ENCODE results near the gene PNPLA4. TPM values are rescaled to one million over a fixed set of nuclear protein-coding genes. Genes with fewer than 3 reads are reported as not detected.

The PNPLA4 gene
- total and polyA plus RNA-seq, 2 of the 13 experiments (the other 11 are each of a cell fraction or from before 2014, with no cell fraction given), result 13.0 to 17.7 TPM

DNA sequence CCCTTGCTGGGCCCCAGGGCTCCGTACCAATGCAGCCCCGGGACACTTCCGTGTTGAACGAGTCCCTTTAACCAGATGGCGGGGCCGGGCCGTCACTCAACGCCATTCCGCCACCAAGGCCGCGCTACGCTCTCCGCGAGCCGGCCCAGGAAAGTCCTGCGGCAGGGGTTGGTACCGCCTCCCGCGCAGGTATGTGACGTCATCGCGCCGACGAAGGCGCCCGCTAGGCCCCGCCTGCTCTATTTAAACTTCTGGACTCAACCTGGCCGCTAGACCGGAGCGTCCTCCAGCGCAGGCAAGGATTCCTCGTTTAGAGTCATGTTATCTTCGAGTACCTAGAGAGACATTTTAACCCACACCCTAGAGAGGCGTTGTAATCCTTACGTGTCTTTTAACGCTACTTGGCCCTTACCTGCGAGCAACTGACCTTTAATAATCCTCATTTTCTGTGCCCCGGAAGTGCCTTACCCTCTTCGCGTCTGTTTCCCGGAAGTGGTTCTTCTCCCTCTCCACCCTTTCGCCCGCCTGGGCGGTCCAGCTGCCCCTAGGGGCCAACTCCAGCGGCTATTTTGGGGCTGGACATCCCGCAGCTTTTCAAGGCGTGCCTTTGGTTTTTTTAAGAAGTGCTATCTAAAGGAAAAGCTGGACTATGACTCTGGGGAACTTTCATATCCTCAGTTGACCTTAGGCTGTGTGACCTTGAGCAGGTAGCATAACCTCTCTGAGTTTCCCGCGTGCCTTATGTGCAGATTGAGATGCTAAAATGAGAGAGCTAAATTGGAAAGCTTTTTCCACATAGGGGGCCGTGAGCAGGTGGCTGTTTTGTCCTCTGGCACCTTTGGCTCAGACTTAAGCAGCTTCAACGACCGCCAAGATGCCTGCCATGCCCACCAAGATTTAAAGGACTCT lies at the start of gene PNPLA4 (continued):
- TF ChIP-seq, protein P1, sequence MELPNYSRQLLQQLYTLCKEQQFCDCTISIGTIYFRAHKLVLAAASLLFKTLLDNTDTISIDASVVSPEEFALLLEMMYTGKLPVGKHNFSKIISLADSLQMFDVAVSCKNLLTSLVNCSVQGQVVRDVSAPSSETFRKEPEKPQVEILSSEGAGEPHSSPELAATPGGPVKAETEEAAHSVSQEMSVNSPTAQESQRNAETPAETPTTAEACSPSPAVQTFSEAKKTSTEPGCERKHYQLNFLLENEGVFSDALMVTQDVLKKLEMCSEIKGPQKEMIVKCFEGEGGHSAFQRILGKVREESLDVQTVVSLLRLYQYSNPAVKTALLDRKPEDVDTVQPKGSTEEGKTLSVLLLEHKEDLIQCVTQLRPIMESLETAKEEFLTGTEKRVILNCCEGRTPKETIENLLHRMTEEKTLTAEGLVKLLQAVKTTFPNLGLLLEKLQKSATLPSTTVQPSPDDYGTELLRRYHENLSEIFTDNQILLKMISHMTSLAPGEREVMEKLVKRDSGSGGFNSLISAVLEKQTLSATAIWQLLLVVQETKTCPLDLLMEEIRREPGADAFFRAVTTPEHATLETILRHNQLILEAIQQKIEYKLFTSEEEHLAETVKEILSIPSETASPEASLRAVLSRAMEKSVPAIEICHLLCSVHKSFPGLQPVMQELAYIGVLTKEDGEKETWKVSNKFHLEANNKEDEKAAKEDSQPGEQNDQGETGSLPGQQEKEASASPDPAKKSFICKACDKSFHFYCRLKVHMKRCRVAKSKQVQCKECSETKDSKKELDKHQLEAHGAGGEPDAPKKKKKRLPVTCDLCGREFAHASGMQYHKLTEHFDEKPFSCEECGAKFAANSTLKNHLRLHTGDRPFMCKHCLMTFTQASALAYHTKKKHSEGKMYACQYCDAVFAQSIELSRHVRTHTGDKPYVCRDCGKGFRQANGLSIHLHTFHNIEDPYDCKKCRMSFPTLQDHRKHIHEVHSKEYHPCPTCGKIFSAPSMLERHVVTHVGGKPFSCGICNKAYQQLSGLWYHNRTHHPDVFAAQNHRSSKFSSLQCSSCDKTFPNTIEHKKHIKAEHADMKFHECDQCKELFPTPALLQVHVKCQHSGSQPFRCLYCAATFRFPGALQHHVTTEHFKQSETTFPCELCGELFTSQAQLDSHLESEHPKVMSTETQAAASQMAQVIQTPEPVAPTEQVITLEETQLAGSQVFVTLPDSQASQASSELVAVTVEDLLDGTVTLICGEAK (IDR thresholded peaks at IDR 0.05), result peak; percentile 59
- TF ChIP-seq, protein P1 (CRISPR knock-in tag; IDR thresholded peaks at IDR 0.05), result no peak
- TF ChIP-seq MAFK (conservative IDR thresholded peaks at IDR 0.05 in 1 of 2, IDR thresholded peaks at IDR 0.05 in 1 of 2; ENCODE audit: low read length in 2 of 2), result no peak
- no peak for TF ChIP-seq KDM4B (CRISPR knock-in tag; IDR thresholded peaks at IDR 0.05)
- TF ChIP-seq AGO1 (IDR thresholded peaks at IDR 0.05; ENCODE audit: low read depth, low read length, poor library complexity, severe bottlenecking), result no peak
- no peak for TF ChIP-seq KLF13 (CRISPR knock-in tag; IDR thresholded peaks at IDR 0.05)
- no peak for TF ChIP-seq U2AF1 (optimal IDR thresholded peaks at IDR 0.05; ENCODE audit: low read depth, low read length)
- no peak for TF ChIP-seq ZSCAN21 (CRISPR knock-in tag; IDR thresholded peaks at IDR 0.05; ENCODE audit: borderline replicate concordance)
- no peak for TF ChIP-seq FOSL1 (CRISPR knock-in tag; IDR thresholded peaks at IDR 0.05; ENCODE audit: borderline replicate concordance)
- no peak for TF ChIP-seq ELF4 (CRISPR knock-in tag; IDR thresholded peaks at IDR 0.05; ENCODE audit: borderline replicate concordance)
- no peak for TF ChIP-seq ZNF292 (CRISPR knock-in tag; IDR thresholded peaks at IDR 0.05; ENCODE audit: borderline replicate concordance, low read depth)
- TF ChIP-seq RFXANK (CRISPR knock-in tag; IDR thresholded peaks at IDR 0.05), result no peak
- TF ChIP-seq, protein P2, sequence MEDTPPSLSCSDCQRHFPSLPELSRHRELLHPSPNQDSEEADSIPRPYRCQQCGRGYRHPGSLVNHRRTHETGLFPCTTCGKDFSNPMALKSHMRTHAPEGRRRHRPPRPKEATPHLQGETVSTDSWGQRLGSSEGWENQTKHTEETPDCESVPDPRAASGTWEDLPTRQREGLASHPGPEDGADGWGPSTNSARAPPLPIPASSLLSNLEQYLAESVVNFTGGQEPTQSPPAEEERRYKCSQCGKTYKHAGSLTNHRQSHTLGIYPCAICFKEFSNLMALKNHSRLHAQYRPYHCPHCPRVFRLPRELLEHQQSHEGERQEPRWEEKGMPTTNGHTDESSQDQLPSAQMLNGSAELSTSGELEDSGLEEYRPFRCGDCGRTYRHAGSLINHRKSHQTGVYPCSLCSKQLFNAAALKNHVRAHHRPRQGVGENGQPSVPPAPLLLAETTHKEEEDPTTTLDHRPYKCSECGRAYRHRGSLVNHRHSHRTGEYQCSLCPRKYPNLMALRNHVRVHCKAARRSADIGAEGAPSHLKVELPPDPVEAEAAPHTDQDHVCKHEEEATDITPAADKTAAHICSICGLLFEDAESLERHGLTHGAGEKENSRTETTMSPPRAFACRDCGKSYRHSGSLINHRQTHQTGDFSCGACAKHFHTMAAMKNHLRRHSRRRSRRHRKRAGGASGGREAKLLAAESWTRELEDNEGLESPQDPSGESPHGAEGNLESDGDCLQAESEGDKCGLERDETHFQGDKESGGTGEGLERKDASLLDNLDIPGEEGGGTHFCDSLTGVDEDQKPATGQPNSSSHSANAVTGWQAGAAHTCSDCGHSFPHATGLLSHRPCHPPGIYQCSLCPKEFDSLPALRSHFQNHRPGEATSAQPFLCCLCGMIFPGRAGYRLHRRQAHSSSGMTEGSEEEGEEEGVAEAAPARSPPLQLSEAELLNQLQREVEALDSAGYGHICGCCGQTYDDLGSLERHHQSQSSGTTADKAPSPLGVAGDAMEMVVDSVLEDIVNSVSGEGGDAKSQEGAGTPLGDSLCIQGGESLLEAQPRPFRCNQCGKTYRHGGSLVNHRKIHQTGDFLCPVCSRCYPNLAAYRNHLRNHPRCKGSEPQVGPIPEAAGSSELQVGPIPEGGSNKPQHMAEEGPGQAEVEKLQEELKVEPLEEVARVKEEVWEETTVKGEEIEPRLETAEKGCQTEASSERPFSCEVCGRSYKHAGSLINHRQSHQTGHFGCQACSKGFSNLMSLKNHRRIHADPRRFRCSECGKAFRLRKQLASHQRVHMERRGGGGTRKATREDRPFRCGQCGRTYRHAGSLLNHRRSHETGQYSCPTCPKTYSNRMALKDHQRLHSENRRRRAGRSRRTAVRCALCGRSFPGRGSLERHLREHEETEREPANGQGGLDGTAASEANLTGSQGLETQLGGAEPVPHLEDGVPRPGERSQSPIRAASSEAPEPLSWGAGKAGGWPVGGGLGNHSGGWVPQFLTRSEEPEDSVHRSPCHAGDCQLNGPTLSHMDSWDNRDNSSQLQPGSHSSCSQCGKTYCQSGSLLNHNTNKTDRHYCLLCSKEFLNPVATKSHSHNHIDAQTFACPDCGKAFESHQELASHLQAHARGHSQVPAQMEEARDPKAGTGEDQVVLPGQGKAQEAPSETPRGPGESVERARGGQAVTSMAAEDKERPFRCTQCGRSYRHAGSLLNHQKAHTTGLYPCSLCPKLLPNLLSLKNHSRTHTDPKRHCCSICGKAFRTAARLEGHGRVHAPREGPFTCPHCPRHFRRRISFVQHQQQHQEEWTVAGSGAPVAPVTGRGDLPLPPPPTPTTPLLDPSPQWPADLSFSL (CRISPR knock-in tag; IDR thresholded peaks at IDR 0.05), result no peak
